Measurements from ENCODE around the gene TUBGCP2.

TUBGCP2 gene

DNA sequence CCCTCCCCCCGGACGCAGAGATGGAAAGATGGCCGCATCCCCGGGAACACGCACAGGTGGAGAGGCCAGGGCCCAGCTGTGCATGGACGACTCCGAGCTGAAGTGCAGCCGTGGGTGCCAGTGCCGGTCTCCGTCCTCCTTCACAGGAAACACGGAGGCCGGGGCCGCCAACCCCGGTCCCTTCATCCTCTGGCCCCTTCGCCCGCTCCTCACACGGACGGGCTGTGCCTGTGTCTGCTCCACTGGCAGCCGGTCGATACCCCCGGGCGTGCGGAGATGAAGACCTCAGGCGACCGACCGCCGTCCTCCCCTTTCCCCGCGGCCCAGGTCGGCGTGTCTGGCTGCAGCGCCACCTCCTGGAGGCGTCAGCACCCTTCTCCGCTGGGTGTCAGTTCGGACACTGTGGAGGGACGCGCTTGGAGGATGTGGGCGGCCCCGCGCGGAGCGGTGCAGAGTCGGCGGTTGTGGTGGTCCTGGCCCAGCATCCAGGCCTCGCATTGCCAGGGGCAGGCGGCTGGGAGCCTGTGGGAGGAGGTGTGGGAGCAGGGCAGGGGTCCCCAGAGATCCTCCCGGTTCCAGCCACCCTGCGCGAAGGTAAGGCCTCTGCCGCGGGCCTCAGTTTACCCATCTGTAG lies 9.9 kb upstream of the TUBGCP2 start:
- Histone ChIP-seq H2AFZ (ENCODE audit: low read length) (peak overlapping the region; percentile 69), H3K4me3 (ENCODE audit: low read length, poor library complexity, severe bottlenecking) (peak overlapping the region; percentile 69), H3K4me2 (ENCODE audit: low read depth, low read length, poor library complexity, severe bottlenecking) (peak overlapping the region; percentile 70), H3K79me2 (ENCODE audit: insufficient read depth, low read length) (no peaks in the 10 kb centered on the region), H3K27me3 (ENCODE audit: insufficient read depth, low read length, poor library complexity, severe bottlenecking) (no peaks in the 10 kb centered on the region), H3K9me3 (ENCODE audit: insufficient read depth, low read depth, low read length) (no peaks in the 10 kb centered on the region), H3K9me2 (replicated peaks; ENCODE audit: low read depth, low read length) (no peaks in the 10 kb centered on the region), H3K36me3 (ENCODE audit: insufficient read depth, low read length) (no peaks in the 10 kb centered on the region), H3K4me1 (ENCODE audit: insufficient read depth, low read length, poor library complexity, severe bottlenecking) (no peaks in the 10 kb centered on the region), H3K9ac (ENCODE audit: low read depth, low read length, poor library complexity, severe bottlenecking) (peak overlapping the region; percentile 23), H4K20me1 (ENCODE audit: insufficient read depth, low read length, poor library complexity, severe bottlenecking) (no peaks in the 10 kb centered on the region), H3F3A (ENCODE audit: low read depth) (no peaks in the 10 kb centered on the region)
- TF ChIP-seq, protein P1, sequence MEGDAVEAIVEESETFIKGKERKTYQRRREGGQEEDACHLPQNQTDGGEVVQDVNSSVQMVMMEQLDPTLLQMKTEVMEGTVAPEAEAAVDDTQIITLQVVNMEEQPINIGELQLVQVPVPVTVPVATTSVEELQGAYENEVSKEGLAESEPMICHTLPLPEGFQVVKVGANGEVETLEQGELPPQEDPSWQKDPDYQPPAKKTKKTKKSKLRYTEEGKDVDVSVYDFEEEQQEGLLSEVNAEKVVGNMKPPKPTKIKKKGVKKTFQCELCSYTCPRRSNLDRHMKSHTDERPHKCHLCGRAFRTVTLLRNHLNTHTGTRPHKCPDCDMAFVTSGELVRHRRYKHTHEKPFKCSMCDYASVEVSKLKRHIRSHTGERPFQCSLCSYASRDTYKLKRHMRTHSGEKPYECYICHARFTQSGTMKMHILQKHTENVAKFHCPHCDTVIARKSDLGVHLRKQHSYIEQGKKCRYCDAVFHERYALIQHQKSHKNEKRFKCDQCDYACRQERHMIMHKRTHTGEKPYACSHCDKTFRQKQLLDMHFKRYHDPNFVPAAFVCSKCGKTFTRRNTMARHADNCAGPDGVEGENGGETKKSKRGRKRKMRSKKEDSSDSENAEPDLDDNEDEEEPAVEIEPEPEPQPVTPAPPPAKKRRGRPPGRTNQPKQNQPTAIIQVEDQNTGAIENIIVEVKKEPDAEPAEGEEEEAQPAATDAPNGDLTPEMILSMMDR (conservative IDR thresholded peaks at IDR 0.05; ENCODE audit: low read length): peak; percentile 86
- no peak for TF ChIP-seq EZH2phosphoT487 (IDR thresholded peaks at IDR 0.05; ENCODE audit: borderline replicate concordance)

DNA sequence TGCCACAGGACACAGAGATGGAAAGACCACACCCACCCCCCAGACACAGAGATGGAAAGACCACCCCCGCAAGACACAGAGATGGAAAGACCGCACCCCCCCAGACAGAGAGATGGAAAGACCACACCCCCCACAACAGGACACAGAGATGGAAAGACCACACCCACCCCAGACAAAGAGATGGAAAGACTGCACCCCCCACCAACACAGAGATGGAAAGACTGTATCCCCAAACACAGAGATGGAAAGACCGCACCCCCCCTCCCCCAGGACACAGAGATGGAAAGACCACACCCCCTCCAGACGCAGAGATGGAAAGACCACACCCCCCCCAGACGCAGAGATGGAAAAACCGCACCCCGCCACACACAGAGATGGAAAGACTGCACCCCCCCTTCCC lies 8.1 kb upstream of the TUBGCP2 start:
- Histone ChIP-seq H4K20me1 (ENCODE audit: insufficient read depth, low read length, poor library complexity, severe bottlenecking) (no peaks in the 10 kb centered on the region), H3K4me2 (ENCODE audit: low read depth, low read length, poor library complexity, severe bottlenecking) (no peak overlapping the region), H3K9me2 (replicated peaks; ENCODE audit: low read depth, low read length) (no peaks in the 10 kb centered on the region), H3K9ac (ENCODE audit: low read depth, low read length, poor library complexity, severe bottlenecking) (no peak overlapping the region), H3K79me2 (ENCODE audit: insufficient read depth, low read length) (no peaks in the 10 kb centered on the region), H3K4me3 (ENCODE audit: low read length, poor library complexity, severe bottlenecking) (no peak overlapping the region), H3K9me3 (ENCODE audit: insufficient read depth, low read depth, low read length) (no peaks in the 10 kb centered on the region), H3F3A (ENCODE audit: low read depth) (no peaks in the 10 kb centered on the region), H3K36me3 (ENCODE audit: insufficient read depth, low read length) (no peaks in the 10 kb centered on the region), H2AFZ (ENCODE audit: low read length) (no peak overlapping the region), H3K4me1 (ENCODE audit: insufficient read depth, low read length, poor library complexity, severe bottlenecking) (no peaks in the 10 kb centered on the region), H3K27me3 (ENCODE audit: insufficient read depth, low read length, poor library complexity, severe bottlenecking) (no peaks in the 10 kb centered on the region)
- TF ChIP-seq EZH2phosphoT487 (IDR thresholded peaks at IDR 0.05; ENCODE audit: borderline replicate concordance): no peak
- TF ChIP-seq, protein P1 (conservative IDR thresholded peaks at IDR 0.05; ENCODE audit: low read length): no peak

DNA sequence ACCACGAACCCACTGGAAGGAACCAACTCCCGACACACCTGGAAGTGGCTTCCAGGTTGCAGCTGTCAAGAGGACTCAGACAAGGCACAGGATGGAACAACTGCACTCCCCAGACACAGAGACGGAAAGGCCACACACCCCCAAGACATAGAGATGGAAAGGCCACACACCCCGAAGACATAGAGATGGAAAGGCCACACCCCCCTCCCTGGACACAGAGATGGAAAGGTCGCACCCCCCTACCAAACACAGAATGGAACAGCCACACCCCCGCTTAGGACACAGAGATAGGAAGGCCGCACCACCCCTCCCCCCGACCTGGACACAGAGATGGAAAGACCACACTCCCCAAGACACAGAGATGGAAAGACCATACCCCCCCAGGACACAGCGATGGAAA lies 7.6 kb upstream of the TUBGCP2 start:
- no peaks in the 10 kb centered on the region for H3K4me1 ChIP-seq (ENCODE audit: insufficient read depth, low read length, poor library complexity, severe bottlenecking)
- H3K9ac ChIP-seq (ENCODE audit: low read depth, low read length, poor library complexity, severe bottlenecking): no peak overlapping the region
- H3K27me3 ChIP-seq (ENCODE audit: insufficient read depth, low read length, poor library complexity, severe bottlenecking): no peaks in the 10 kb centered on the region
- no peaks in the 10 kb centered on the region for H3K9me2 ChIP-seq (replicated peaks; ENCODE audit: low read depth, low read length)
- no peak overlapping the region for H3K4me3 ChIP-seq (ENCODE audit: low read length, poor library complexity, severe bottlenecking)
- H3K4me2 ChIP-seq (ENCODE audit: low read depth, low read length, poor library complexity, severe bottlenecking): no peak overlapping the region
- H3K79me2 ChIP-seq (ENCODE audit: insufficient read depth, low read length): no peaks in the 10 kb centered on the region
- H2AFZ ChIP-seq (ENCODE audit: low read length): no peak overlapping the region
- H3K36me3 ChIP-seq (ENCODE audit: insufficient read depth, low read length): no peaks in the 10 kb centered on the region
- no peaks in the 10 kb centered on the region for H3K9me3 ChIP-seq (ENCODE audit: insufficient read depth, low read depth, low read length)
- H3F3A ChIP-seq (ENCODE audit: low read depth): no peaks in the 10 kb centered on the region; the same call in 1 of the 2 replicates
- no peaks in the 10 kb centered on the region for H4K20me1 ChIP-seq (ENCODE audit: insufficient read depth, low read length, poor library complexity, severe bottlenecking)
- TF ChIP-seq, protein P1 (conservative IDR thresholded peaks at IDR 0.05; ENCODE audit: low read length): no peak
- TF ChIP-seq EZH2phosphoT487 (IDR thresholded peaks at IDR 0.05; ENCODE audit: borderline replicate concordance): no peak

Data from Loucy (cell line).